ENCODE results near the gene C11orf91.

DNA sequence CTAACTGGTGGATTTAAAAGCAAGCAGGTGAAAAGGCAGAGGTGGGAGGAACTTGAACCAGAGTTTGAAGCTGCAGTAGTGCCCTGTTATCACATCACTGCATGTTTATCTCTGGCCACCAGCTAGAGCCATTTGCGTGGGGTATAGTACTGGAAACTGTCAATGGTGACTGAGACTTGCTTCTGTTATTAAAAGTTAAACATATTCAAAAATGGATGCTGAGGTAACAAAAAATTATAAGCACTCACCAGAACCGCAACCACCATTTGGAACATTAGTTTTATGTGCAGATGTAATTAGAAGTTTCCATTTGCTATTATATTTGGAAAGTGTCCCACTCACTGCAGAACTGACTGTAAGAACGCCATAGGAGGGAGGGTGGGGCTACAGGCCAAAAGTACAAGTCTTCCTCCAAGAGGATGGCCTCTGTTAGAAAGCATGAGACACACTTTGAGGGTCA, 36.8 kb upstream of the C11orf91 start:
- no peak for TF ChIP-seq CTCF (conservative IDR thresholded peaks at IDR 0.05; ENCODE audit: low read depth, low read length)
- TF ChIP-seq EZH2 (IDR thresholded peaks at IDR 0.05; ENCODE audit: borderline replicate concordance, low read depth, low read length, poor library complexity, severe bottlenecking), result no peak
